HG03025 (cell line): ENCODE measurements around the gene ACOT7.

Experiments used
- ATAC-seq: cut with Tn5 transposase; IDR thresholded peaks from one replicate; pipeline ENCODE4 v1.9.1; 2021; ENCODE audit warnings: mild to moderate bottlenecking, moderate library complexity; ENCODE audit not compliant: unreplicated experiment, low FRiP score

The ACOT7 gene

DNA sequence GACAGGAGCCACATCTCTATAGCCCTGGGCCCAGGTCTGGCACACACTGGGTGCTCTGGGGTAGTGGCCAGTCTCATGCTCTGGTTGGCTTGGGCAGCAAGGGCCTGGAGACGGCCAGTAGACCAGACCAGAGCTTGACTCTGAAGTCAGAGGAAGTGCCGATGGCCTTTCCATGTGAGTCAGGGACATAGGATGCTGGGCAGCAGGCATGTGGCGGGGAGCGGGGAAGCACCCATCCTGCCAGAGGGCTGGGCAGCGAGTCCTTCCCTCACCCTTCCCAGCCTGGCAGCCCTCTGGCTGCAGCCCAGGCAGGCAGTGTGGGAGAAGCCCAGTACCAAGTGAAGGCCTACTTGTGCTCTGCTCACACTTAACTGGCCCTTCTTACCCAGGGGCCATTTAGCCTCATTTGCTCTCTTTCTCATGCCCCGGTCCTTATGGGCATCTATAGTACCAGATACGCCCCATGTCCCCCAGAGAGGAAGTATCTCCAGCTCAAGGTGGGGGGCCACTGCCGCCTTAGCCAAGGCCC lies 136.0 kb downstream of the ACOT7 start:
- no peak for ATAC-seq

DNA sequence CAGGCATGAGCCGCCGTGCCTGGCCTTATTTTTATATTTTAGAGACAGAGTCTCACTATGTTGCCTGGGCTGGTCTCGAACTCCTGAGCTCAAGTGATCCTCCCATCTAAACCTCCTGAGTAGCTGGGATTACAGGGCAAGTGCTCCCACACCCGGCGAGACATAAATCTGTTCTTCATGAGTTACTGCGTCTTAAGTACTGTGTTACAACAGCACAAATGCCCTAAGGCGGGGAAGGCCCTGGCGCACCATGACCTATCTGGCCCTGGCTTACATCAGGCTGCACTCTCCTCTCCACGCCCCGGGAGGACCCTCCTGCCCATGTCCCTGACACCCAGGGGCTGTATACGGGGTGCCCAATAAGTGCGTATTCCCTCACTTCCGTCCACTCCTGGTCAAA lies 136.9 kb downstream of the ACOT7 start:
- ATAC-seq = no peak

GRCh38 chr1:6254691-6255090 lies 138.9 kb downstream of the ACOT7 start:
- ATAC-seq = no peak

- no peak for ATAC-seq
Observed at GRCh38 chr1:6253380-6253779, 140.2 kb downstream of the ACOT7 start.

- no peak for ATAC-seq
Observed at GRCh38 chr1:6252374-6252710, 141.2 kb downstream of the ACOT7 start.

DNA sequence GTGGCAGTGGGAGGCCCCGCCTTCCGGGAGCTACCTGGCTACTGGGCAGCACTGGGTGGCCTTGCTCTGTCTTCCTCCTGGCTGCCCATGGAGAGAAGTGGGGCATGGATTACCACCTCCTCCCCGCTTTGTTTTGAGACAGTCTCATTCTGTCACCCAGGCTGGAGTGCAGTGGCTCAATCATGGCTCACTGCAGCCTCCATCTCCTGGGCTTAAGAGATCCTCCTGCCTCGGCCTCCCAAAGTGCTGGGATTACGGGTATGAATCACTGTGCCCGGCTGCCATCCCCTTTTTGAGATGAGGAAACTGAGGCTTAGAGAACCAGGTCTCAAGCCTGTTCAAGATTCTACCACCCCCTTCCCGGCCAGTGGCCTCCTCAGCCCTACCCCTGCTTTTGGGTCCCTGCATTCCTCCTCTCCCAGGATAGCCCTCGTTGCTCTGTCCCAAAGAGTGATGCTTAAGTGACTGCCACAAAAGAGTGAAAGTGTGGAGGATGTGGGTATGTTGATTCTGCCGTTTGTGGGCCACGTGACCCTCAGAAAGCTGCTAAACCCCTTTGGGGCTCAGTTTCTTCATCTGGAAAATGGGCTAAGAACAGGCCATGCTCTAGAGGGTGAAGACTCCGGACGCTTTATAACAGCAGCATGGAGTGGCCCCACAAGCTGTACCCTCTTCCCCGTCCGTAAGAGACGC lies 141.7 kb downstream of the ACOT7 start:
- ATAC-seq = no peak

DNA sequence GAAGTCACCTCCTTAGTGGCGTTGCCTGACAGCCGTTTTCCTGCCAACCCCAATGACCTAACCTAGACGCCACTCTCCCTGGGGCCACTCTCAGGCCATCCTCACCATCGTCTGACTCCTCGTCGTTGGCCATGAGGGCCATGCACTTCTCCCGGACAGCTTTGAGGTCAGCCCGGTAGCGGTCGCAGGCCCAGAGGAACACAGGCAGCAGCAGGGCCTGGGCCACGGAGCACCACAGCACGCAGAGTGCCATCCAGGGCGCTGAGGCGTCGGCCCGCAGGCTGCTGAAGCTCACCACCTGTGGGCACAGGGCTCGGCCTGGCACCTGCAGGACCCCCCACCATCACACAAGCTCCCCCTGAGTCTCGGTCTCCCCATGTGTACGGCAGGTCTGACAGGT lies 142.3 kb downstream of the ACOT7 start:
- no peak for ATAC-seq

- ATAC-seq = no peak
Observed at GRCh38 chr1:6249739-6250689, 143.6 kb downstream of the ACOT7 start.

DNA sequence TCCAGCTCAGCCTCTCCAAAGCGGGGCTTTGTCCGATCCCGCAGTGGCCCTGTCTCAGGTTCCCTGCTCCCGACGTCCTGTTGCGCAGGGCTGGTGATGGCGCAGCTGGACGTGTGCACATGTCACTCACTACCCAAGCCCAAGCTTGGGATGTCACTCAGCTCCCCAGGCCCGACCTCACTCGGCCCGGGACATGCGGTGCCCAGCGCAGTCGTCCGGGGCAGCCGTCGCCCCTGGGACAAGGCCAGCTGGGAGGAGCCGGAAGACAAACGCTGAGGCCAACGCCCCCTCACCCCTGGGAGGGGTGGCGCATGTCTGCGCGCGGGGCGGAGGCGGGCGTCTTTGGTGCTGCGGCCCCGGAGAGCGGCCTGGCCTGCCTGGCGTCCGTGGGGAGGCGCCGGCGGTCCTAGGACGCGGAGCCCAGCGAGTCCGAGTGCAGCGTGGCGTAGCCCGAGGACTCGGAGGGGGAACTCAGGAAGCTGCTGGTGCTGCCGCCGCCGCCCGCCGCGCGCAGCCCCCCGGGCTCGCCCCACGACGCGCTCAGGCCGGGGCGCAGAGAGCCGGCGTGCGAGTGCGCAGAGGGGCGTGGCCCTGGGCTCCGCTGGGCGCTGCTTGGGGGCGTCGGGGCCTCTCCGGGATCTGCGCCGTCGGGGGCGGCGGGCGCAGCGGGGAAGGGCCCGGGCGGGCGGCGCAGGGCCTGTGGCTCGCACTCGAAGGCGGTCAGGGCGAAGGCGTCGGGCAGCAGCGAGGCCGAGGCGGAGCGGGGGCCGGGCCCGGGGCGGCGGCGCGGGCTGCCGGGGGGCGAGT lies 144.4 kb downstream of the ACOT7 start:
- no peak for ATAC-seq

DNA sequence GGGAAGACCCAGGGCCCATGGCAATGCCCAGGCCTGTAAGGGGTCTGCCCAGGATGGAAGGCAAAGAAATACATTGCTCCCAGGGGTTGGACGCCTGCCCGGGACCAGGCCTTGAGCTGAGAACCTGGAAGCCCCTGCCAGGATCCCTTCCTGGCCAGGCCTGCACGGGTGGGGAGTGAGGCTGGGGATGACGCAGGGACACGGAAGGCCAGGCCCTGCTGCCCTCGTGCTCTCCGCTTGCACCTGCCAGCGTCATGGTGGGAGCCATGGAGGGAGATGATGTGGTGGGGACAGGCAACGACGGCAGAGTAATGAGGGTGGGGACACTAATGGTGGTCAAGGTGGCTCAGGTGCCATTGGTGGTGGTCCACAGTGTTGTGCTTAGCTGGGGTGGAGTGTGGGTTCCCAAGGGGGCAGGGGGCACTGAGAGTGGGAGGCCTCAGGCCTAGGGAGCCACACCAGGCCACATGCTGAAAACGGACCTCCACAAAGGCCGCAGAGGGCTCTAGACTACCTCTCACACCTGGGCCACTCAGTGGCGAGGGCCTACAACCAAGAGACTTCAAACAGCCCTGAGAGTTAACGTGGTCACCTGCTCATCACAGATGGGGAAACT lies 145.3 kb downstream of the ACOT7 start:
- no peak for ATAC-seq

- ATAC-seq = no peak
Observed at GRCh38 chr1:6247651-6248050, 145.9 kb downstream of the ACOT7 start.

GRCh38 chr1:6246497-6247467 lies 146.8 kb downstream of the ACOT7 start:
- ATAC-seq = no peak

GRCh38 chr1:6245869-6246496 lies 147.6 kb downstream of the ACOT7 start:
- no peak for ATAC-seq

- no peak for ATAC-seq
Observed at GRCh38 chr1:6245086-6245868, 148.3 kb downstream of the ACOT7 start.

GRCh38 chr1:6244401-6245049 lies 149.0 kb downstream of the ACOT7 start:
- ATAC-seq = no peak

DNA sequence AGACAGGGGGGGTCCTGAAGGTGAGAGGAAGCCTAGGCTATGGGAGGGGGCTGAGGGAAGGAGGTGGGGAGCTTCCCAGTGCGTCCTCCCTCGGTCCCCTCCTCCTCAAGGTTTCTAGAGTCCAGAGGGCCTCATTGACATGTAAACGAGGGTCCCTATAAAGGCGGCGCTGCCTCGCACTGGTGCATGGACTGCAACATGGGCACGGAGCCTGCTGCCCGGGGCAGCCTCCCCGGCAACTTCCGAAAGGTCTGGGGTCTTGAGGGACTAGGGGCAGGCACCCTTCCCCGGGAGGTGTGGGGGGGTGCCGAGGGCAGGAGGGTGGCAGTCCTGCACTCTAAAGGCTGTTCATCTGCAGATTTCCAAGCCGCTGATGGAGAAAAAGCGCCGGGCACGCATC lies 149.6 kb downstream of the ACOT7 start, which contains the start of gene HES3:
Gene HES3 (plus strand): TSS at position 187 of the 400 bp plus-strand sequence. CDS start 187 bp downstream, at position 374.
- ATAC-seq = no peak

DNA sequence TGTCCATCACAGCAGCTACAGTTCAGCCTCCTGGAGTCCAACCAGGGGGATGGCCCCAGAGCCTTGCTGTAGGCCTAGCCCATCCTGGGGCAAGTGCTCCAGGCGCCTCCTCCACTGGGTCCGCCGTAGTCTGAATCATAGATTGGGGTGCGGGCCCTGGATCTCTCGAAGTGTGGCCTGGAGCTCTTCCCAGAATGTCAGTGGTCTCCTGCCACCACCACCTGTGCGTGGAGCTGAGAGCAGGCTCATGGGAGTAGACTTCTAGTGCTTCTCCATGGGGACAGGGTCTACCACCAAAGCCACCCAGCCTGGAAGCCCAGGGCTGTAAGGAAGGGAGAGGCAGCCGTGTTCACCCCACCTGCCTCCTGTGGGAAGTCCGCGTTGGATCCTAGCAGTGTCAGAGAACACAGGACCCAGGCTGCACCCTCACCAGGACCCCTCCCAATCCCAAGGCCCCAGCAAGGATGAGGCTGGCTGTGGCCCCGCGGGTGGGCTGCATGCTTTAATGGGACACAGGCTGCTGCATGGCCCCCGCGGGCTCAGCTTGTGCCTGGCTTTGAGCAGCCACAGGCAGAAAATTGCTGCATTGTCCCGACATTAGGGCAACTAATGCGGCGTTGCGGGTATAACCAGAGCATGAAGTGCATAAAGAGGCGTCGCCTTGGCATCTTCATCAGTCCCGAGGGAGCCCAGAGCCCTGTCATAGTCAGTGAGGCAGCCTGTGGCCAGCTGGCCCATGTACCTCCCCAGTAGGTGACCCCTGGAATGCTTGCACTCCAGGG lies 150.3 kb downstream of the ACOT7 start:
- ATAC-seq = no peak
